MM.1S (cell line): ENCODE data around the gene NDUFS7.
A peak's percentile ranks its signal among the peaks of the same experiment; 100 is the strongest.

Experiments used
- DNase-seq: peaks from one replicate; pipeline ENCODE4 v3.0.0-alpha.2; 2015
- H2AFZ ChIP-seq: fragments of 300-600 bp; sonication (generic); 2 replicates; pipeline ENCODE4 v1.6.0; 2016; ENCODE audit warnings: antibody characterized with exemption, low read length
- H3F3A ChIP-seq: fragments of 300-600 bp; sonication (generic); 2 replicates; pipeline ENCODE4 v1.6.1; 2016; ENCODE audit warnings: mild to moderate bottlenecking, antibody characterized with exemption, low read length, moderate library complexity, mixed read lengths; ENCODE audit not compliant: insufficient read depth
- H3K27ac ChIP-seq: fragments of 300-600 bp; sonication (generic); 2 replicates; pipeline ENCODE4 v1.5.1; 2016; ENCODE audit warnings: mild to moderate bottlenecking, low read length
- H3K27me3 ChIP-seq: fragments of 300-600 bp; sonication (generic); replicated peaks from 2 replicates; pipeline ENCODE4 v1.6.0; 2016; ENCODE audit warnings: low read length; ENCODE audit not compliant: insufficient read depth
- H3K36me3 ChIP-seq: fragments of 300-600 bp; sonication (generic); replicated peaks from 2 replicates; pipeline ENCODE4 v1.6.1; 2016; ENCODE audit warnings: mild to moderate bottlenecking, low read length, mixed read lengths; ENCODE audit not compliant: insufficient read depth
- H3K4me1 ChIP-seq: fragments of 300-600 bp; sonication (generic); 2 replicates; pipeline ENCODE4 v1.6.1; 2016; ENCODE audit warnings: low read length, mixed read lengths
- H3K4me2 ChIP-seq: fragments of 300-600 bp; sonication (generic); 2 replicates; pipeline ENCODE4 v1.6.0; 2016; ENCODE audit warnings: low read depth, low read length
- H3K4me3 ChIP-seq: fragments of 300-600 bp; sonication (generic); 2 replicates; pipeline ENCODE4 v1.5.1; 2016; ENCODE audit warnings: low read length, mixed read lengths
- H3K79me2 ChIP-seq: fragments of 300-600 bp; sonication (generic); 2 replicates; pipeline ENCODE4 v1.6.1; 2016; ENCODE audit warnings: mixed run types, low read length, mixed read lengths
- H3K9ac ChIP-seq: fragments of 300-600 bp; sonication (generic); 2 replicates; pipeline ENCODE4 v1.6.1; 2016; ENCODE audit warnings: low read length, mixed read lengths
- H3K9me2 ChIP-seq: fragments of 300-600 bp; sonication (generic); replicated peaks from 2 replicates; pipeline ENCODE4 v1.6.1; 2016; ENCODE audit warnings: mild to moderate bottlenecking, low read length, mixed read lengths; ENCODE audit not compliant: insufficient read depth
- H3K9me3 ChIP-seq: fragments of 300-600 bp; sonication (generic); replicated peaks from 2 replicates; pipeline ENCODE4 v1.6.1; 2016; ENCODE audit warnings: mild to moderate bottlenecking, low read length, mixed read lengths; ENCODE audit not compliant: insufficient read depth
- H4K20me1 ChIP-seq: fragments of 300-600 bp; sonication (generic); 2 replicates; pipeline ENCODE4 v1.6.1; 2016; ENCODE audit warnings: mild to moderate bottlenecking, low read length, moderate library complexity, mixed read lengths; ENCODE audit not compliant: insufficient read depth
- EZH2 ChIP-seq: fragments of 300-600 bp; sonication (generic); optimal IDR thresholded peaks from 2 replicates; pipeline ENCODE3; 2017; ENCODE audit warnings: low read depth, mild to moderate bottlenecking, antibody characterized with exemption, low read length, mixed read lengths
- EZH2phosphoT487 ChIP-seq: fragments of 300-600 bp; sonication (generic); IDR thresholded peaks from 2 replicates; pipeline ENCODE4 v1.6.1; 2018; ENCODE audit warnings: antibody characterized with exemption, low read length
- TF ChIP-seq, protein P1 (sequence below): fragments of 300-600 bp; sonication (generic); IDR thresholded peaks from 2 replicates; pipeline ENCODE4 v1.5.1; 2016; ENCODE audit warnings: antibody characterized with exemption, low read length, mixed read lengths

Gene NDUFS7

DNA sequence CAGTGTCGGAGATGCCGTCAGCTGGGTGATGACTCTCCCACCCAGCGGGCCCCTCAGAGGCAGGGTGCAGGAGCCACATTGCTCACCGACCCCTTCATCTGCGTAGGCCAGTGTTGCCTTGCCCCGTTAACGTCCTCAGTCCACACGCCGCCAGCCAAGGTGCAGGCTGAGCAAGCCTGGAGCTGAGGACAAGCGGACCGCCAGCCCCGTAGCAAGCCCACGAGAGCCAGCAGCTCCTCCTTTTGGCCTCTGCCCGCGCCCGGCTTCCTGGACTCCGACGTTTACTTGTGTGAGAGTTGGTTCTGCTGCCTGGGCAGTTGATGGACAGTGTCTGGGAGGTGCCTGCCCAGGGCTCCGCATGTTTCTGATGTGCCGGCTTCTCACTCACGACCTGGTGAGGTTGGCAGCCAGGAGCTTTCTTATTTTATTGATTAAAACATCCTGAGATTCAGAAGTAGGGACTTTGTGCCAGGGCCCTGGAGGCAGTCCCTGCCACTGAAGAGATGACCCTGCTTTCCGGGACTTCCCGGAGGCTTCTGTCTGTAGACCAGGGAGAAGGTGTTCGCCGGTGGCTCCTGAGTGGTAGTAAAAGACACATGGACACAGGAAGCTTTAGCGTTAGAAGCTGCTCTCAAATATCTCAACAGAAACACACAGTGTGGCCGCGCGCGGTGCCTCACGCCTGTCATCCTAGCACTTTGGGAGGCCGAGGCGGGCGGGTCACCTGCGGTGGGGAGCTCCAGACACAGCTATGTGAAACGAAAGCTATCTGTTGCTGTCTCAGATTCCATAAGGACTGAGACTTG, 29.5 kb downstream of the NDUFS7 start:
- Histone ChIP-seq H3K79me2 (peaks cover 99% of the 10 kb centered on the region), H3K4me3 (no peak overlapping the region), H2AFZ (no peak overlapping the region), H3K27ac (peak overlapping the region; percentile 43; the same call in 1 of the 2 replicates), H3K4me2 (peak overlapping the region; percentile 19; the same call in 1 of the 2 replicates), H3K27me3 (no peaks in the 10 kb centered on the region), H4K20me1 (peaks cover 91% of the 10 kb centered on the region), H3K36me3 (peaks cover 22% of the 10 kb centered on the region; the same call in 1 of the 2 replicates), H3K9ac (no peak overlapping the region), H3K9me2 (no peaks in the 10 kb centered on the region), H3K4me1 (peaks cover 49% of the 10 kb centered on the region), H3K9me3 (no peaks in the 10 kb centered on the region), H3F3A (peaks cover 25% of the 10 kb centered on the region)
- TF ChIP-seq EZH2: no peak
- no peak for TF ChIP-seq EZH2phosphoT487
- DNase-seq: peak; percentile 64

DNA sequence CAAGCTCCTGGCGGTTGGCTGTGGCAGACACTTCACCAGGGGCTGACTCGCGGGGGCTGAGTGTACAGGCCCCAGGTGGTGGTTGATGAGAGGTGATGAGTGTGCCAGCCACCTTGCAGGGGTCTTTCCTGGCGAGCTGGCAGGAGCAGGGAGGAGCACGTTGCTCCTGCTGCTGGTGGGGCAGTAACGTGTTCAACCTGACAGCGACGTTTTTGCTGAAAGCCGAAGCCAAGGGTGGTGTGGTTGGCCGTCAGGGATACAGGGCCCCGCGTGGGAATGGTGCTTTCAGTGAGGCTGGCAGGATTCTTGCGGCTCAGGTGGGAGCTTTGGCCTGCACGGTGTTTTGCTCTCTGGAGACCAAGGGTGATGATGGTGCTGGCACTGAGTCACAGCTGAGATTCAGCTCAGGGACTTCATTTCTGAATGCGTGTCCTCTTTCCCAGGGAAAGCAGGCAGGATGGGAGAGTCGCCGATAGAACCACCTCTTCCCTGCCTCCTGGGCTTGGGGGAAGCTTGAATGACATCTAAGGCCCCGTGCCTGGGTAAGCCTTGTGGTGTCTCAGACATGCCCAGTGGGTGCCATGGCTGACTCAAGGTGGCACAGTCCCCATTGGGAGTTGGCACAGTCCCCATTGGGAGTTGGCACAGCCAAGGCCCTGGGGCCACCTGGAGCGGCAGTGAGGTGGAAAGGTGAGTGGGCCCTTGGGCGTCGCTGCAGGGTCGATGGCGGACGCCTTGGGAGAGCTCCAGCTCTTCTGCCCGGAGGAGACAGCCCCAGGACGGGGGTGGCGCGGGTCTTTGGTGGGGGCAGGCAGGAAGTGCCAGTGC, 32.5 kb downstream of the NDUFS7 start:
- Histone ChIP-seq H3F3A (peaks cover 21% of the 10 kb centered on the region), H3K9me3 (no peaks in the 10 kb centered on the region), H3K4me1 (peaks cover 27% of the 10 kb centered on the region), H3K9me2 (no peaks in the 10 kb centered on the region), H3K27me3 (no peaks in the 10 kb centered on the region), H3K4me3 (no peak overlapping the region), H3K36me3 (peaks cover 31% of the 10 kb centered on the region), H4K20me1 (peaks cover 77% of the 10 kb centered on the region), H3K27ac (no peak overlapping the region), H3K4me2 (no peak overlapping the region), H3K9ac (no peak overlapping the region), H2AFZ (no peak overlapping the region), H3K79me2 (peaks cover 99% of the 10 kb centered on the region)
- no peak for DNase-seq
- TF ChIP-seq EZH2phosphoT487: no peak
- TF ChIP-seq EZH2: no peak
- TF ChIP-seq, protein P1, sequence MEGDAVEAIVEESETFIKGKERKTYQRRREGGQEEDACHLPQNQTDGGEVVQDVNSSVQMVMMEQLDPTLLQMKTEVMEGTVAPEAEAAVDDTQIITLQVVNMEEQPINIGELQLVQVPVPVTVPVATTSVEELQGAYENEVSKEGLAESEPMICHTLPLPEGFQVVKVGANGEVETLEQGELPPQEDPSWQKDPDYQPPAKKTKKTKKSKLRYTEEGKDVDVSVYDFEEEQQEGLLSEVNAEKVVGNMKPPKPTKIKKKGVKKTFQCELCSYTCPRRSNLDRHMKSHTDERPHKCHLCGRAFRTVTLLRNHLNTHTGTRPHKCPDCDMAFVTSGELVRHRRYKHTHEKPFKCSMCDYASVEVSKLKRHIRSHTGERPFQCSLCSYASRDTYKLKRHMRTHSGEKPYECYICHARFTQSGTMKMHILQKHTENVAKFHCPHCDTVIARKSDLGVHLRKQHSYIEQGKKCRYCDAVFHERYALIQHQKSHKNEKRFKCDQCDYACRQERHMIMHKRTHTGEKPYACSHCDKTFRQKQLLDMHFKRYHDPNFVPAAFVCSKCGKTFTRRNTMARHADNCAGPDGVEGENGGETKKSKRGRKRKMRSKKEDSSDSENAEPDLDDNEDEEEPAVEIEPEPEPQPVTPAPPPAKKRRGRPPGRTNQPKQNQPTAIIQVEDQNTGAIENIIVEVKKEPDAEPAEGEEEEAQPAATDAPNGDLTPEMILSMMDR: no peak

DNA sequence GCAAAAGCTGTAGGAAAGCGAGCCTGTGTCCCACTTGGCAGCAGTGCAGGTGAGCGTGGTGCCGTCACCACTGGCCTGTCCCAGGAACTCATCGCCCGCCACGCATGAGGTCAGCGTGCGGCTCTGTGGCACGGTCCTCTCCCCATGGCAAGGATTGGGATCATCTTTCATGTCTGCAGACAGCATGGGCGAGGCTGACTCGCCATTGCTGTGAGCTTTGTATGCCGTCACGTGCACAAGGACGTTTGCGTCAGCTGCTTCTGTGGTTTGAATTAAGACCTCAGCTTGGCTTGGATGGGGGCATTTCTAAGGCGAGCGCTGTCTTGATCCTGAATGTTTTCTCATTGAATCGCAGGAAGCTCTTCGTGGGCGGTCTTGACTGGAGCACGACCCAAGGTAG, 33.4 kb downstream of the NDUFS7 start:
- no peak overlapping the region for H3K9ac ChIP-seq
- H3K27ac ChIP-seq: no peak overlapping the region
- H3K4me3 ChIP-seq: no peak overlapping the region
- TF ChIP-seq EZH2phosphoT487 (no peak), EZH2 (no peak)
- TF ChIP-seq, protein P1: no peak
- H3K36me3 ChIP-seq: peaks cover 37% of the 10 kb centered on the region
- H3F3A ChIP-seq: peaks cover 21% of the 10 kb centered on the region
- no peak overlapping the region for H2AFZ ChIP-seq
- no peaks in the 10 kb centered on the region for H3K9me3 ChIP-seq
- H3K27me3 ChIP-seq: no peaks in the 10 kb centered on the region
- H3K4me1 ChIP-seq: peaks cover 17% of the 10 kb centered on the region
- no peak overlapping the region for H3K4me2 ChIP-seq
- peaks cover 99% of the 10 kb centered on the region for H3K79me2 ChIP-seq
- H4K20me1 ChIP-seq: peaks cover 69% of the 10 kb centered on the region
- DNase-seq: no peak
- H3K9me2 ChIP-seq: no peaks in the 10 kb centered on the region
